HAP-1 (cell line): ENCODE measurements around the gene ARMH2.
"Not testable (repeated sequence)": the region's sequence is repeated elsewhere in the genome, so short reads cannot be mapped to it uniquely, and the experiment has no call there.

Source experiments
- DNase-seq, 2 experiments: peaks; one replicate each; pipeline ENCODE4 v3.0.0-alpha.2; 2016 to 2020; ENCODE audit warnings: low spot score in 2 of 2
- H3K27me3 ChIP-seq: fragments of 250-450 bp; sonication (Bioruptor Pico); 2 replicates; pipeline ENCODE4 v1.5.1; 2020; ENCODE audit warnings: low read depth, mild to moderate bottlenecking, moderate library complexity
- H3K36me3 ChIP-seq: fragments of 250-450 bp; sonication (Bioruptor Pico); replicated peaks from 2 replicates; pipeline ENCODE4 v1.5.1; 2020; ENCODE audit warnings: mild to moderate bottlenecking
- H3K4me1 ChIP-seq: fragments of 250-450 bp; sonication (Bioruptor Pico); 2 replicates; pipeline ENCODE4 v1.5.1; 2020; ENCODE audit warnings: mild to moderate bottlenecking
- H3K4me3 ChIP-seq: fragments of 250-450 bp; sonication (Bioruptor Pico); 2 replicates; pipeline ENCODE4 v1.5.1; 2020; ENCODE audit warnings: mild to moderate bottlenecking, moderate library complexity
- H3K9me3 ChIP-seq: fragments of 250-450 bp; sonication (Bioruptor Pico); 2 replicates; pipeline ENCODE4 v1.5.1; 2020; ENCODE audit warnings: mild to moderate bottlenecking, moderate library complexity
- in situ Hi-C: fragments of 300-500 bp; cut with MboI; formaldehyde crosslinking; loops from 3 replicates; pipeline ENCODE4 v1.14.3; 2020; ENCODE audit warnings: low sequenced_read_pairs, inconsistent platforms, mixed read lengths

ARMH2 gene

GRCh38 chr6:24766680-24767462 lies 31.8 kb downstream of the ARMH2 start:
- no peaks in the 10 kb centered on the region for H3K9me3 ChIP-seq
- no peaks in the 10 kb centered on the region for H3K4me1 ChIP-seq
- peak in 1 of 2 experiments; percentile 23 for DNase-seq
- in situ Hi-C loops = no loop called here
- no peaks in the 10 kb centered on the region for H3K36me3 ChIP-seq
- H3K27me3 ChIP-seq = no peaks in the 10 kb centered on the region
- no peak overlapping the region for H3K4me3 ChIP-seq

- in situ Hi-C loops, DNase-seq, H3K4me1 ChIP-seq, H3K4me3 ChIP-seq, H3K36me3 ChIP-seq, H3K27me3 ChIP-seq, H3K9me3 ChIP-seq: not testable (repeated sequence)
Measured at GRCh38 chr6:24765968-24766367, 32.7 kb downstream of the ARMH2 start.

- H3K9me3 ChIP-seq, in situ Hi-C loops, H3K4me3 ChIP-seq, H3K4me1 ChIP-seq, H3K36me3 ChIP-seq, DNase-seq, H3K27me3 ChIP-seq: not testable (repeated sequence)
Measured at GRCh38 chr6:24764833-24765828, 33.6 kb downstream of the ARMH2 start.

- Histone ChIP-seq H3K4me1 (no peaks in the 10 kb centered on the region), H3K36me3 (no peaks in the 10 kb centered on the region), H3K9me3 (no peaks in the 10 kb centered on the region), H3K4me3 (no peak overlapping the region), H3K27me3 (no peaks in the 10 kb centered on the region)
- in situ Hi-C loops = no loop called here
- DNase-seq = no peak
Measured at GRCh38 chr6:24763578-24763977, 35.1 kb downstream of the ARMH2 start.

- Histone ChIP-seq H3K4me3 (no peak overlapping the region), H3K27me3 (no peaks in the 10 kb centered on the region), H3K9me3 (no peaks in the 10 kb centered on the region), H3K4me1 (no peaks in the 10 kb centered on the region), H3K36me3 (no peaks in the 10 kb centered on the region)
- in situ Hi-C loops = no loop called here
- DNase-seq = no peak
Measured at GRCh38 chr6:24761851-24762250, 36.9 kb downstream of the ARMH2 start.

- in situ Hi-C loops = no loop called here
- H3K4me1 ChIP-seq = no peaks in the 10 kb centered on the region
- H3K27me3 ChIP-seq = no peaks in the 10 kb centered on the region
- no peak overlapping the region for H3K4me3 ChIP-seq
- no peaks in the 10 kb centered on the region for H3K36me3 ChIP-seq
- DNase-seq = peak; percentile 22 to 67
- no peaks in the 10 kb centered on the region for H3K9me3 ChIP-seq
Measured at GRCh38 chr6:24761193-24761835, 37.4 kb downstream of the ARMH2 start.

- H3K36me3 ChIP-seq = no peaks in the 10 kb centered on the region
- no peak overlapping the region for H3K4me3 ChIP-seq
- no peaks in the 10 kb centered on the region for H3K27me3 ChIP-seq
- H3K9me3 ChIP-seq = no peaks in the 10 kb centered on the region
- DNase-seq = no peak
- no peaks in the 10 kb centered on the region for H3K4me1 ChIP-seq
- in situ Hi-C loops = no loop called here
Measured at GRCh38 chr6:24760210-24760609, 38.5 kb downstream of the ARMH2 start.

- H3K27me3 ChIP-seq = no peaks in the 10 kb centered on the region
- H3K4me1 ChIP-seq = no peaks in the 10 kb centered on the region
- in situ Hi-C loops = no loop called here
- no peak overlapping the region for H3K4me3 ChIP-seq
- H3K36me3 ChIP-seq = no peaks in the 10 kb centered on the region
- DNase-seq = no peak
- H3K9me3 ChIP-seq = no peaks in the 10 kb centered on the region
Measured at GRCh38 chr6:24759718-24760117, 39.0 kb downstream of the ARMH2 start.

- in situ Hi-C loops = no loop called here
- H3K9me3 ChIP-seq = no peaks in the 10 kb centered on the region
- no peaks in the 10 kb centered on the region for H3K27me3 ChIP-seq
- H3K36me3 ChIP-seq = no peaks in the 10 kb centered on the region
- H3K4me3 ChIP-seq = no peak overlapping the region
- no peak for DNase-seq
- H3K4me1 ChIP-seq = no peaks in the 10 kb centered on the region
Measured at GRCh38 chr6:24757611-24758010, 41.1 kb downstream of the ARMH2 start.

GRCh38 chr6:24755279-24755678 lies 43.4 kb downstream of the ARMH2 start:
- no peak for DNase-seq
- no peaks in the 10 kb centered on the region for H3K36me3 ChIP-seq
- H3K27me3 ChIP-seq = no peaks in the 10 kb centered on the region
- no peaks in the 10 kb centered on the region for H3K4me1 ChIP-seq
- H3K9me3 ChIP-seq = no peaks in the 10 kb centered on the region
- in situ Hi-C loops = no loop called here
- H3K4me3 ChIP-seq = no peak overlapping the region

GRCh38 chr6:24754378-24754777 lies 44.3 kb downstream of the ARMH2 start:
- H3K36me3 ChIP-seq, H3K4me3 ChIP-seq, DNase-seq, H3K27me3 ChIP-seq, in situ Hi-C loops, H3K9me3 ChIP-seq, H3K4me1 ChIP-seq: not testable (repeated sequence)

- no peak for DNase-seq
- Histone ChIP-seq H3K36me3 (no peaks in the 10 kb centered on the region), H3K4me1 (no peaks in the 10 kb centered on the region), H3K4me3 (no peak overlapping the region), H3K27me3 (no peaks in the 10 kb centered on the region), H3K9me3 (no peaks in the 10 kb centered on the region)
- in situ Hi-C loops = no loop called here
Measured at GRCh38 chr6:24753545-24753944, 45.2 kb downstream of the ARMH2 start.

- H3K4me3 ChIP-seq = no peak overlapping the region
- H3K27me3 ChIP-seq = no peaks in the 10 kb centered on the region
- H3K4me1 ChIP-seq = no peaks in the 10 kb centered on the region
- in situ Hi-C loops = no loop called here
- H3K9me3 ChIP-seq = no peaks in the 10 kb centered on the region
- H3K36me3 ChIP-seq = no peaks in the 10 kb centered on the region
- no peak for DNase-seq
Measured at GRCh38 chr6:24752917-24753492, 45.7 kb downstream of the ARMH2 start.
